SIG-M5 (cell line): ENCODE results near the gene FASN.

Source experiments
- DNase-seq: peaks from one replicate; lab custom pipeline; 2025; lab: John Stamatoyannopoulos, UW

Gene FASN

DNA sequence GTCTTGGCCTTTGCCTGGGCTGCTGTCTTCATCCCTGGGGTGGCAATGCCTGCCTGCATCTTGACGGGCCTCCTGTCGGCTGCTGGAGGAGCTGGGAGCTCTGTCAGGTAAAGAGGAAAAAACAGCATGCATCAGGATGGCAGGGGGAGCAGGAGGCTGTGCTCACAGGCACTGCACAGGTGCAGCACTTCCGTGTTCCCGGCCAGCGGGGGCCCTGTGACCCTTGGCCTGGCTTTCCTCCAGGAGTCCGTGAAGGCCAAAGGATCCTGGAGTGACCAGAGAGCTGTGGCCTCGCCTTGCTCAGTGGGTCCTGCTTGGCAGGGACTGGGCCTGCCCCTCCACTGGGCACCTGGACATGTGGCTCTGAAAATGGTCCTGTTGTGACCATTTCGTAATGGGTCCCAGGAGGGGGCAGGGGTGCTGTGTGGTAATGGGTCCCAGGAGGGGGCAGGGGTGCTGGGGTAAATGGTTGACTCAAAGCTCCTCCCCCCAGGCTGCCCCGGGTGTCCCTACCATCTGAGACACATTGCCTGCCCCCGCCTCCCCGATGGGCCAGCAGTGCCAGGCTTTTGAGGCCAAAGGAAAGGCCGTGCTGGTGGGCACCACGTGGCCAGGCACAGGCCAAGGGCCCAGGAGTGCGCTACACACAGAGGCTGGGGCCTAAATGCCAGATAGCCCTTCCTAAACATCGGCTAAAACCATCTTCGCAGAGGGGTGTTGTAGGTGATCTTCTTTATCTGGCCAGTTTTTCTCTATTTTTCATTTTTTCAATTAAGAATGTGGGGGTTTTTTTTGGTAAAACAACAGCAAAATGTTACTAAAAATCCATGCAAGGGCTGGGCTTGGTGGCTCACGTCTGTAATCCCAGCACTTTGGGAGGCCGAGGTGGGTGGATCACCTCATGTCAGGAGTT is 4.0 kb upstream of the FASN start:
- no peak for DNase-seq

DNA sequence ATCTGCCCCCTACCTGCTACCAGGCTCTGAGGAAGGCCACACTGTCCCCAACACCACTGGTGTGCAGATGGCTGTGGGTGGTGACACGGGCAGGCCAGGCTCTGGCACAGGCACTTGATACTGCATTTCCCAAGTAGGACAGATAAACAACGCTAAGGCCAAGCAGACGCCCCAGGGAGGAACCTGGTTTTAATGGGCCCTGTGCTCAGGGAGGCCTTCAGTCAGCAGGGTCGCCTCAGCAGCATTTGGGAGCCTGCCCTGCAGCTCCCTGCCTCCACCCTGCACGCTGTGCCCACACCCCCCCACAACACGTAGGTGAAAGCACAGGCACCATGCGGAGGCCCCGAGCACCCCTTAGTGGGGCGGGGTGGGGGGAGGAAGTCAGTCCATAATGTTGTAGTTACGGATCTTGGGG is 3.3 kb upstream of the FASN start:
- no peak for DNase-seq

GRCh38 chr17:82100502-82101298 is 2.7 kb upstream of the FASN start:
- DNase-seq, result no peak

DNA sequence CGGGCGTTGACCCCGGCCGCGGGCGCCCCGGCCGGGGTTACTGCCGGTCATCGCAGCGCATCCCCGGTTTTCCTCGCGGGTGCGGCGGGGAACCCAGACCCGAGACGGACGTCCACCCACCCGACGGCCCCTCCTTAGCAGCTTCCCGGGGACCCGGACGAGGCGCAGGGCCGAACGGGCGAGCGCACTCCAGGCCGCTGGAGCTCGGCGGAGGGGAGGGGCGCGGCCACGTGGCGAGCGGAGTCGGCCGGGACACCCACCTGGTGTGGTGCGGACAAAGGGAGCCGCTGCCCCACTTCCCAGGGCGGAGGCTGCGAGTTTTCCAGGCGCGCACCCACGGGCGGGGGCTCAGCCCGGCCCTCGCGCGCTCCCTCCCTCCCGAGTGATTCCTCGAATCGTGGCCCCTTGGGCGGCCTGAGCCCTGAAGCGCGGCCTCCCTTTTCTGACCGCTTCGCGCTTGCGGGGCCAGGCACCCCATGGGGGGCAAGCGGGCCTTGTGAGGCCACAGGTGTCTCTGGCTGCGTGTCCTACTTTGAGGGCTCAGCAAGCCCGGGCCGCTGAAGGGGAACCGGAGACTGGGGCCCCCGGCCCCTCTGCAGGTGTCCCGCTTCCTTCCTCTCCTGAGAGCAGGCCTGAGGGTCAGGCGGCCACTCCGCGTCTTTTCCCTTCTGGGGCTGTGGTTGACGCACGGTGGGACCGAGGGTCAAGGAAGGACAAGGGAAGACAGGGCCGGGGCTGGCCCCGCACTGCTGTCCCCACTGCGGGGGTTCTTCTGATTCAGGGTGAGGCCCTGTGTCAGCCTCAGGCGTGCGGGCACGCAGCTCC is 1.1 kb upstream of the FASN start:
- no peak for DNase-seq

DNA sequence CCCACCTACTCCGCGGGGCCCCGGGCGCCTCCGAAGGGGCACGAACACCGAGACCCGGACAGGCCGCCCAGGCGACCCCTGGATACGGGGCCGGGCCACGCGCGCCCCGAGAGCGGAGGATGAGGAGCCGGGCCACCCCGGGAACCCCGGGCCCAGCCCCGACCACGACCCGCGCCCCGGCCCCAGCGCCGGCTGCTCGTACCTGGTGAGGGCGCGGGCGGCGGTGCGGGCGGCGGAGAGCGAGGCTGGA is 192 bp downstream of the FASN start:
- DNase-seq, result no peak

DNA sequence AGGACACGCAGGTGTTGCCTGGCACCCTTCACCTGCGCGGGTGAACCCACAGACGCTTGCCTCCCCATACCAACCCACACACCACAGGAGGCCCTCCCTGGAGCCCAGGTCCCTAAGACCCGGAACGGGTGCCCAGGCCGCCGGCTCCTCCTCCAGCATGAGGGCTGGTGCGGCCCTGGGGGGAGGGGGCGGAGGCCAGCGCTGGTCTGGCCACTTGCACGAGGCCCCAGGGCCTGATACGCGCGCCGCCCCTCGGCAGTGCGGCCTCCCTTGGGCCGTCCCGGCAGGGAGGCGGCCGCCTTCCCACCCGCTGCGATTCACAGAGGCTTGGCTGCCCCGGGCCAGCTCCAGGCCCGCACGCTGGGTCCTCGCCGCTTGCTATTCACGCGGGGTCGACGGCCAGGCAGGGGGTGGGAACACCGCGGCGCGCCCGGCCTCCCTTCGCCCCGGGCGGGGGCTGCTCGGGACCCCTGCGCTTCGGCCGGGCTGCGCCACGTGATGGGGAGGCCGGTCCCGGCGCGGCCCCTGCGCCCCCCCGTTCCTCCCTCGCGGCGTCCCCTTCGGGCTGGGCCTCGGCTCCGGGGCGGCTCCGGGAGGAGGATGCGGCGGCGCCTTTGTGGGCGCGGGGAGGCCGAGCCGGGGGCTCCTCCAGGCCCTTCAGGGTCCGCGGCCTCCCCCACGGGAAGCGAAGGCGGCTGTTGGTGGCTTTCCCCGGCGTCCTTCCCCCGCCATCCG is 685 bp downstream of the FASN start:
- DNase-seq, result no peak

DNA sequence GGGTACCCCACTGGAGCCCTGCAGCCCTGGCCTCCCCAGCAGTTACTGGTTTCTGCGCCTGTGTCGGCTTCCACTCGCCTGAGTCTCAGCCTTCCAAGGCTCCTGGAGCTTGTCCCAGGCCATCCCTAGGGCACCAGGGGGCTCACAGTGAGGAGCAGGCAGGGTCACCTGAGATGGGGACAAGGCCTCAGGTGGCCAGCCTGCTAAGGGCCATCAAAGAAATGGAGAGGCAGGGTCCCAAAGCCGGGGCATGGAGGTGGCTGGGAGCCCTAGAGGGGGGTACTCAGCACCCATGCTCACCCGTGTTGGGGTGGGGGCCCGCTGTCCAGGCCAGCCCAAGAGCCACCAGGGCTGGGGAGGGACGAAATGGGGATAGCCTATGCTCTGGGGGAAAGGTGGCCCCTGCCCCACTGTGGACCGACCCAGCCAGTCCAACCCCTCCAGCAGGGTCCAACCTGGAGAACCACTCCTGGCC is 1.3 kb downstream of the FASN start:
- DNase-seq, result no peak

- no peak for DNase-seq
These were observed 2.0 kb downstream of the FASN start for GRCh38 chr17:82095777-82096708.

DNA sequence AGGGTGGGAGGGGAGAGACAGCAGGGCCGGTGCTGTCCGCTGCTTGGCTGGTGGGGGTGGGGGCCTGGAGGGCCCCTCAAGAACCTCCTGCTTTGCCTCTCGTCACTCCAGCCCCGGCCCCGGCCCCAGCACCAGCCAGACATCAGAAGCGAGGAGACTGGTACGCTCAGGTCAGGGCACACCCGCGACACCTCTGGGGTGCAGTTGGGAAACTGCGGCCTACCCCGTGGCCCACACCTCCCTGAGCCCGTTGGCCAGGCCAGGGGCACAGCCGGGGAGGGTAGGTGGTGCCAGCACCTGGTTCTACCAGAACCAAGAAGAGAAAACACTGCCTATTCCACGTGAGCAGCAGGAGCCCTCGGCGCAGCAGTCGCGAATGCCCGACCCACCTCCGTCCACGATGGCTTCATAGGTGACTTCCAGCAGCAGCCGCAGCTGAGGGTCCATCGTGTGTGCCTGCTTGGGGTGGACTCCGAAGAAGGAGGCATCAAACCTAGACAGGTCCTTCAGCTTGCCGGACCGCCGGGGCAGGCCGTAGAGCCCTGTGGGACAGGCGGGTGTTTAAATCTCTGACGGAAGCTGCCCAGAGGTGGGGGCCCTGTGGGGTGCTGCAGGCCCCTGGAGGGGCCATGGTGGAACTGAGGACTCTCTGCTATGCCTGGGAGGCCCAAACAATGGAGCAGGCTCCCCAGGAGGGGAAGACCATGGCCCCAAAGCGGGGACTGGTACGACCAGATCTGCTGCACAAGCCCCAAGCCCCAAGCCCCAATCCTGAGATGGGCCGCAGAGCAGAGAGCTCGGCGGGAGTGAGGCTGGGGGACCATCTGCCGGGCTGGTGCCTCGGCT is 2.9 kb downstream of the FASN start:
- DNase-seq, result no peak

DNA sequence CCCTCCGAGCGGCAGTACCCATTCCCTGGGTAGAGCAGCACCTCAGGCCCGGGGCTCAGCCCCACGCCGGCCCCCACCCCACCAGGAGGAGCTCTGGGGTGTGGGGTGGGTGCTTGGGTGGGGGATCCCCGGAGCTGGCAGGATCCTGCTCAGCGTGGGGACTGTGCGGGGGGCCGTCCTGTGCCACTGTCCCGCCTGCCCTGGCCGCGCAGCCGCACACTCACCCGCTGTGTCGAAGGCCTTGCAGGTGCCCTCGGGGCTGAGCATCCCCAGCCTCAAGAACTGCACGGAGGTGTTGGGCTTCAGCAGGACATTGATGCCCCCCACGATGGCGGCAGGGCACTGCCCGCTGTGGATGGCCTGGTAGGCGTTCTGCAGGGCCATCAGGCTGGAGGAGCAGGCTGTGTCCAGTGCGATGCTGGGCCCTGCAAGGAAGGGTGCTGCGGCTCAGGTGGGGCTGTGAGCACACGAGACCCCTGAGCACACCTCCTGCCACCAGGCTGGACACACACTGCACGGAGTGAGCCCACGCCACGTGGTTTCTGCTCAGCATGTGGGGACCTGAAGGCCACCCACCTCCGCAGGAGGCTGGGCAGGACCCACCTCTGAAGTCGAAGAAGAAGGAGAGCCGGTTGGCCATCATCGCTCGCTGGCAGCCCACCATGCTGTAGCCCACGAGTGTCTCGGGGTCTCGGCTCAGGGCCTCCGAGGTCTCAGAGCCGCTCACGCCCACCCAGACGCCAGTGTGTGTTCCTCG is 4.9 kb downstream of the FASN start:
- DNase-seq, result no peak

GRCh38 chr17:82092628-82092994 is 5.4 kb downstream of the FASN start:
- no peak for DNase-seq

GRCh38 chr17:82092094-82092586 is 5.9 kb downstream of the FASN start:
- no peak for DNase-seq

GRCh38 chr17:82091264-82092066 is 6.6 kb downstream of the FASN start:
- DNase-seq, result no peak

DNA sequence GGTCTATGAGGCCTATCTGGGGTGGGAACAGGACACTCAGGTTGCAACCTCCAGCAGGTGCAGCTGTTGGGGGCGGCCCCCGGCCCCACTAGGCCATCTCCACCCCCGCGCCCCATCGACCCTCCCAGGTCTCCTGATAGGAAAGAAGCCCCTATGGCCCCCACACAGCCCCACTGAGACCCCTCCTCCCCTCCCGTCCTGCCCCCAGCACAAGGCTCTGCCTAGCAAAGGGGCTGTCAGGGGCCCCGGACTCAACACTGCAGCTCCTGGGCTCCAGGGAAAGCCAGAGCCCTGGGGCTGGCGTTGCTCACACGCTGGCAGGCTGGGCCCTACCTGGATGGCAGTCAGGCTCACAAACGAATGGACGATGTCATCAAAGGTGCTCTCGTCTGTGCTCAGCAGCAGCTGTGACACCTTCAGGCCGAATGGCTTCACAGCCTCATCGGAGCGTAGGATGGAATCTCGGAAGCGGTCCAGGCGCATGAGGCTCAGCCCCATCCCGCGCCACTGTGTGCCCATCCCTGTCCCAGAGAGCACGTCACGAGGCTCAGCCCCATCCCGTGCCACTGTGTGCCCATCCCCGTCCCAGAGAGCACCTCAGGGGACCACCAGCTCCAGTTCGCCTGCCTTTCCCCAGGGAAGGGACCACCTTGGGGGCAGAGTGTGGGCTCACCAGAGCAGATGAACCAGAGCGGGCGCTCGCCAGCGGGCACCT is 7.3 kb downstream of the FASN start:
- no peak for DNase-seq

- no peak for DNase-seq
These were observed 8.1 kb downstream of the FASN start for GRCh38 chr17:82089723-82090548.
